Parathyroid adenoma (tissue), 2 donors: Measurements from ENCODE around the gene EGFL8.

Source experiments
- H2AFZ ChIP-seq: fragments of 300-600 bp; sonication (generic); one replicate; pipeline ENCODE4 v1.7.0; 2017; ENCODE audit warnings: antibody characterized with exemption, mild to moderate bottlenecking
- H3K27ac ChIP-seq: fragments of 300-600 bp; sonication (generic); one replicate; pipeline ENCODE4 v1.7.0; 2017
- H3K27me3 ChIP-seq: fragments of 300-600 bp; sonication (generic); one replicate; pipeline ENCODE4 v1.7.0; 2017; ENCODE audit warnings: low read length; ENCODE audit not compliant: control insufficient read depth, insufficient read depth
- H3K36me3 ChIP-seq: fragments of 300-600 bp; sonication (generic); one replicate; pipeline ENCODE4 v1.7.0; 2017; ENCODE audit warnings: low read length; ENCODE audit not compliant: control insufficient read depth, insufficient read depth
- H3K4me1 ChIP-seq: fragments of 300-600 bp; sonication (generic); one replicate; pipeline ENCODE4 v1.7.0; 2017; ENCODE audit warnings: control low read depth
- H3K4me2 ChIP-seq: fragments of 300-600 bp; sonication (generic); one replicate; pipeline ENCODE4 v1.7.0; 2017; ENCODE audit warnings: low read length
- H3K4me3 ChIP-seq: fragments of 300-600 bp; sonication (generic); one replicate; pipeline ENCODE4 v1.7.0; 2017; ENCODE audit warnings: low read depth, low read length
- H3K79me2 ChIP-seq: fragments of 300-600 bp; sonication (generic); one replicate; pipeline ENCODE4 v1.7.0; 2017; ENCODE audit warnings: control low read depth
- H3K9ac ChIP-seq: fragments of 300-600 bp; sonication (generic); one replicate; pipeline ENCODE4 v1.7.0; 2017; ENCODE audit warnings: mild to moderate bottlenecking
- H3K9me3 ChIP-seq: fragments of 300-600 bp; sonication (generic); one replicate; pipeline ENCODE4 v1.7.0; 2017; ENCODE audit warnings: low read length; ENCODE audit not compliant: control insufficient read depth
- CTCF ChIP-seq: fragments of 300-600 bp; sonication (generic); IDR thresholded peaks from one replicate; pipeline ENCODE4 v1.7.0; 2017; ENCODE audit warnings: antibody characterized with exemption, mild to moderate bottlenecking
- donor health status: primary hyperparathyroidism.

EGFL8 gene

GRCh38 chr6:32158052-32158451, 6.3 kb upstream of the EGFL8 start:
- Histone ChIP-seq H3K4me3 (no peak overlapping the region), H3K79me2 (peaks cover 9% of the 10 kb centered on the region), H3K36me3 (no peaks in the 10 kb centered on the region), H3K27ac (no peak overlapping the region), H3K9me3 (no peaks in the 10 kb centered on the region), H3K4me1 (peaks cover 3% of the 10 kb centered on the region), H2AFZ (no peak overlapping the region), H3K4me2 (no peak overlapping the region), H3K27me3 (no peaks in the 10 kb centered on the region), H3K9ac (no peak overlapping the region)
- no peak for TF ChIP-seq CTCF

GRCh38 chr6:32163559-32164258, 686 bp upstream of the EGFL8 start:
- H2AFZ ChIP-seq, result no peak overlapping the region
- H3K36me3 ChIP-seq, result no peaks in the 10 kb centered on the region
- H3K4me2 ChIP-seq, result no peak overlapping the region
- H3K27me3 ChIP-seq, result no peaks in the 10 kb centered on the region
- no peak overlapping the region for H3K9ac ChIP-seq
- no peaks in the 10 kb centered on the region for H3K9me3 ChIP-seq
- H3K4me1 ChIP-seq, result no peaks in the 10 kb centered on the region
- H3K79me2 ChIP-seq, result no peaks in the 10 kb centered on the region
- H3K4me3 ChIP-seq, result no peak overlapping the region
- no peak for TF ChIP-seq CTCF
- H3K27ac ChIP-seq, result peak overlapping the region; percentile 11

GRCh38 chr6:32166411-32167061, 2.1 kb downstream of the EGFL8 start:
- H3K9me3 ChIP-seq, result no peaks in the 10 kb centered on the region
- H3K79me2 ChIP-seq, result no peaks in the 10 kb centered on the region
- no peak overlapping the region for H2AFZ ChIP-seq
- no peaks in the 10 kb centered on the region for H3K36me3 ChIP-seq
- no peak overlapping the region for H3K4me2 ChIP-seq
- H3K27me3 ChIP-seq, result no peaks in the 10 kb centered on the region
- H3K27ac ChIP-seq, result no peak overlapping the region
- H3K4me1 ChIP-seq, result no peaks in the 10 kb centered on the region
- TF ChIP-seq CTCF, result no peak
- H3K9ac ChIP-seq, result no peak overlapping the region
- H3K4me3 ChIP-seq, result no peak overlapping the region

GRCh38 chr6:32167154-32167760, 2.9 kb downstream of the EGFL8 start:
- Histone ChIP-seq H3K9me3 (no peaks in the 10 kb centered on the region), H3K79me2 (no peaks in the 10 kb centered on the region), H3K36me3 (no peaks in the 10 kb centered on the region), H3K27me3 (no peaks in the 10 kb centered on the region), H3K4me3 (no peak overlapping the region), H3K4me2 (no peak overlapping the region), H2AFZ (no peak overlapping the region), H3K9ac (no peak overlapping the region), H3K4me1 (no peaks in the 10 kb centered on the region), H3K27ac (no peak overlapping the region)
- TF ChIP-seq CTCF, result no peak
